Ectodermal cell (in vitro differentiated cells): ENCODE data around the gene FAM111B.

Source experiments
- H3K27ac ChIP-seq: 2 replicates; pipeline ENCODE4 v1.7.0; 2013; ENCODE audit warnings: mild to moderate bottlenecking, low read depth, low read length; ENCODE audit not compliant: insufficient read depth, poor library complexity, severe bottlenecking
- H3K27me3 ChIP-seq: 2 replicates; pipeline ENCODE4 v1.7.0; 2013; ENCODE audit warnings: mild to moderate bottlenecking, low read length; ENCODE audit not compliant: insufficient read depth, control insufficient read depth, poor library complexity, severe bottlenecking
- H3K36me3 ChIP-seq: one replicate; pipeline ENCODE4 v1.7.0; 2013; ENCODE audit warnings: low read length; ENCODE audit not compliant: control insufficient read depth, insufficient read depth
- H3K4me1 ChIP-seq: one replicate; pipeline ENCODE4 v1.7.0; 2013; ENCODE audit warnings: low read length; ENCODE audit not compliant: control insufficient read depth, insufficient read depth
- H3K4me3 ChIP-seq: 2 replicates; pipeline ENCODE4 v1.7.0; 2013; ENCODE audit warnings: low read depth, low read length, control low read depth; ENCODE audit not compliant: insufficient read depth
- H3K9me3 ChIP-seq: 2 replicates; pipeline ENCODE4 v1.7.0; 2013; ENCODE audit warnings: mild to moderate bottlenecking, low read length, moderate library complexity; ENCODE audit not compliant: control insufficient read depth
- WGBS, 2 experiments: methylation state at CpG; one replicate each; pipeline ENCODE4 v1.1.7; 2013; ENCODE audit warnings: missing lambda C conversion rate in 2 of 2; 5-methylcytosine and 5-hydroxymethylcytosine counted together

FAM111B gene

DNA sequence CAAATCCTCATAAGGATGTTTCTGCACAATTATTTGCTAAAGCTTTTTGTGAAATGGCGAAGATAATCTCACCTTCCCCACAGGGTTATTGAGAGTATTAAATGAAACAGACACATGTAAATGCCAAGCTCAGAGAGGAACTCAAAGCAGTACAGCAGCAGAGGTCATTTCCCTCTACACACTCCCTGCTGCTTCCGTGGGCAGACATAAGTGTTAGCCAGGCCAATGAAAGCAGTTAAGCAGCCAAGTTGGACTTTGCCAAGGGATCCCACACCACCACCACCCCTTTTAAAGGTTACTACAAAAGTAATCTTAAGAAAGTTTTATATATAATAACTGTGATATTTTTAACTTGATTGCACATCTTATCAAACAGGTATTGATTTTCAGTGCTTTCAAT lies 31.6 kb downstream of the FAM111B start:
- no peak overlapping the region for H3K4me3 ChIP-seq
- H3K36me3 ChIP-seq, result no peaks in the 10 kb centered on the region
- no peak overlapping the region for H3K27ac ChIP-seq
- no peaks in the 10 kb centered on the region for H3K27me3 ChIP-seq
- no peaks in the 10 kb centered on the region for H3K9me3 ChIP-seq
- 74 to 94% methylated on average over 2 of the region's 2 CpGs for WGBS, 2 experiments
- H3K4me1 ChIP-seq, result peaks cover 5% of the 10 kb centered on the region

GRCh38 chr11:59141191-59141590 lies 34.2 kb downstream of the FAM111B start:
- Histone ChIP-seq H3K27ac (no peak overlapping the region), H3K4me3 (no peak overlapping the region), H3K36me3 (no peaks in the 10 kb centered on the region), H3K27me3 (peaks cover 19% of the 10 kb centered on the region), H3K9me3 (no peaks in the 10 kb centered on the region), H3K4me1 (peaks cover 5% of the 10 kb centered on the region)
- WGBS, 2 experiments, result 91 to 97% methylated on average over 4 of the region's 4 CpGs

GRCh38 chr11:59141673-59142460 lies 34.8 kb downstream of the FAM111B start:
- H3K4me3 ChIP-seq, result peak overlapping the region; percentile 71
- H3K27me3 ChIP-seq, result peaks cover 19% of the 10 kb centered on the region
- H3K36me3 ChIP-seq, result no peaks in the 10 kb centered on the region
- peaks cover 5% of the 10 kb centered on the region for H3K4me1 ChIP-seq
- no peaks in the 10 kb centered on the region for H3K9me3 ChIP-seq
- WGBS, 2 experiments, result 28 to 33% methylated on average over 3 of the region's 3 CpGs
- H3K27ac ChIP-seq, result no peak overlapping the region

DNA sequence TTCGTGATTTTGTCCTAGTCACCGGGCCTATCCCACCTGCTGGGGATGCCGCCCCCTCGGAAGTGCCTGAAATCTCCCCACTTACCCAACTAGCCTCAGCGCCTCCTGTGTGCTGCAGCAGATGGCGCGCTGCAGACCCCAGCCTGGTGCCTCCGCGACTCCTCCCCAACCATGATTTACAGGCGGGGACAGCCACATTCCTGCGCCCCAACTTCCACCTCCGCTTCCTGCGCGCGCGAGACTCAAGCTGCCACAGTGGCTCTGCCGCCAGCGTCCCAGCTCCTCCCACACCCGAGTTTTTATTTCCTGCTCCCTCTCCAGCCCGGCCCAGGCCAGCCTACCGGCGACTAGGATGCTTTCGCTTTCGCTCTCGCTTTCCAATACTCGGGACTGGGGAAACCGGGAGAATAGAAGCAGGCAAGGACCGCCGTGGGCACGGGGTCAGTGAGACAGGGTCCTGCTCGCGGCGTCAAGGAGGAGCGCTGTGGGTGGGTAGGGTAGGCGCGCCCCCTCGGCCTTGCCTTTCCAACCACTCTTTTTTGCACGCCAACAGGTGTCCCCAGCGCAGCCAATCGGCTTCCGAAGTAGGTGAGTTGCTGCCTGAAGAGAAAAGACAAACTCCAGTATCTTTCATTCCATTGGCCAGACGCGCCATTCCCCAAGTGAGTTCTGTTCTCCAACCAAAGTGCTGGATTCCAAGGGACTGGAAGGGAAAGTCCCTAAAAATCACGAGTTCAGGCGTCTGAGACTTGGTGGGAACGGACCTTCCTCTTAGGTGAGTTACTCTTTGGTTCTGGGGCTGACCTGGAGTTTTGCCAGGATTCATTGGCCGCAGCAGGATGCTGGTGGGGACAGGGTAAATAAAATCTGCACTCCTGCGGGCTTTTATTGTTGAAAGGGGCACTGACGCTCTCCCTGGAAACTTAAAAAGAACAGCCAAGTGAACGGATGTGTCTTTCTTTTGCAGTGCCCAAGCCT lies 35.8 kb downstream of the FAM111B start, which contains the start of gene FAM111A:
FAM111A (plus strand) TSS at position 327 of the 978 bp plus-strand sequence. CDS start 6,017 bp downstream, outside the sequence.
- WGBS, 2 experiments, result 2% methylated on average over 50 of the region's 50 CpGs
- Histone ChIP-seq H3K4me3 (peak within 1 kb of the TSS; percentile 71), H3K36me3 (no peaks in the 10 kb centered on the region), H3K27ac (peak within 1 kb of the TSS; percentile 61), H3K9me3 (no peaks in the 10 kb centered on the region), H3K27me3 (peaks cover 19% of the 10 kb centered on the region), H3K4me1 (peaks cover 5% of the 10 kb centered on the region)

DNA sequence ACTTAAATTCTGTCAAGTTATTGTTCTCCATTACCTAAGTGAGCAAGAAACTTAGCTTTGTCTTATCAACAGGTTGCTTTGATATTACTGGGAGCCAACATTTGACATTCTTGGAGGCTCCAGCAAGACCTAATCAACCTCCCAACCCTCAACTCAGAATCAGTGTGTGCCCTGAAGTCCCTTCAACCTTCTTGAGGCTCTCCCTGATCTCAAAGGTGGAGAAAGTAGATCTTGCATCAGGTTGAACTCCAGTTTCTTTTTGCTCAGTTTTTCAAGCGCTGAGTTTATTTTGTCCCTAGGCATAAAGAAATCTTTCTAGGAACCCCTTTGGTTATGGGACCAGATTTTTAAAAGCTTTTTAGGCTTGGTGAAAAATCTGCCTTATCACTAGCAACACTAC lies 37.1 kb downstream of the FAM111B start:
- H3K27ac ChIP-seq, result no peak overlapping the region
- H3K4me1 ChIP-seq, result peaks cover 5% of the 10 kb centered on the region
- peaks cover 19% of the 10 kb centered on the region for H3K27me3 ChIP-seq
- H3K4me3 ChIP-seq, result no peak overlapping the region
- H3K9me3 ChIP-seq, result no peaks in the 10 kb centered on the region
- WGBS, 2 experiments, result 90 to 96% methylated on average over 1 of the region's 1 CpG
- no peaks in the 10 kb centered on the region for H3K36me3 ChIP-seq

- no peak overlapping the region for H3K27ac ChIP-seq
- no peaks in the 10 kb centered on the region for H3K36me3 ChIP-seq
- H3K4me1 ChIP-seq, result peaks cover 5% of the 10 kb centered on the region
- H3K9me3 ChIP-seq, result no peaks in the 10 kb centered on the region
- H3K4me3 ChIP-seq, result peak overlapping the region; percentile 26
- 6 to 7% methylated on average over 39 of the region's 39 CpGs for WGBS, 2 experiments
- H3K27me3 ChIP-seq, result peaks cover 19% of the 10 kb centered on the region
Observed at GRCh38 chr11:59144579-59145345, 37.7 kb downstream of the FAM111B start.

- Histone ChIP-seq H3K27me3 (peaks cover 19% of the 10 kb centered on the region), H3K4me1 (peaks cover 5% of the 10 kb centered on the region), H3K9me3 (no peaks in the 10 kb centered on the region), H3K4me3 (no peak overlapping the region), H3K36me3 (no peaks in the 10 kb centered on the region), H3K27ac (no peak overlapping the region)
- WGBS, 2 experiments, result 92 to 93% methylated on average over 2 to 4 of the region's 4 CpGs
Observed at GRCh38 chr11:59145534-59145933, 38.5 kb downstream of the FAM111B start.

DNA sequence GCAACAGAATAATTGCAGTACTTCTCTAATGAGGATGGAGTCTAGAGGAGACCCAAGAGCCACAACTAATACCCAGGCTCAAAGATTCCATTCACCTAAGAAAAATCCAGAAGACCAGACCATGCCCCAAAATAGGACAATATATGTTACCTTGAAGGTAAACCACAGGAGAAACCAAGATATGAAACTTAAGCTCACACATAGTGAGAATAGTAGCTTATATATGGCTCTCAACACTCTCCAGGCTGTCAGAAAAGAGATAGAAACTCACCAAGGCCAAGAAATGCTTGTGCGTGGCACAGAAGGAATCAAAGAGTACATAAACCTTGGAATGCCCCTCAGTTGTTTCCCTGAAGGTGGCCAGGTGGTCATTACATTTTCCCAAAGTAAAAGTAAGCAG lies 44.7 kb downstream of the FAM111B start:
- Histone ChIP-seq H3K36me3 (no peaks in the 10 kb centered on the region), H3K4me1 (no peaks in the 10 kb centered on the region), H3K4me3 (no peak overlapping the region), H3K27me3 (no peaks in the 10 kb centered on the region), H3K9me3 (no peaks in the 10 kb centered on the region), H3K27ac (no peak overlapping the region)
- WGBS, 2 experiments, result 89 to 98% methylated on average over 1 of the region's 1 CpG

- no peaks in the 10 kb centered on the region for H3K4me1 ChIP-seq
- no peaks in the 10 kb centered on the region for H3K9me3 ChIP-seq
- H3K27me3 ChIP-seq, result no peaks in the 10 kb centered on the region
- no peaks in the 10 kb centered on the region for H3K36me3 ChIP-seq
- H3K4me3 ChIP-seq, result no peak overlapping the region
- 96% methylated on average over 8 of the region's 8 CpGs for WGBS, 2 experiments
- no peak overlapping the region for H3K27ac ChIP-seq
Observed at GRCh38 chr11:59152312-59152951, 45.4 kb downstream of the FAM111B start.
